ENCODE data around the gene PIGN. TPM values are rescaled to one million over a fixed set of nuclear protein-coding genes. Genes with fewer than 3 reads are reported as not detected.

Gene PIGN
- total RNA-seq, 1 experiment from 2014 or later: 21.4 TPM

DNA sequence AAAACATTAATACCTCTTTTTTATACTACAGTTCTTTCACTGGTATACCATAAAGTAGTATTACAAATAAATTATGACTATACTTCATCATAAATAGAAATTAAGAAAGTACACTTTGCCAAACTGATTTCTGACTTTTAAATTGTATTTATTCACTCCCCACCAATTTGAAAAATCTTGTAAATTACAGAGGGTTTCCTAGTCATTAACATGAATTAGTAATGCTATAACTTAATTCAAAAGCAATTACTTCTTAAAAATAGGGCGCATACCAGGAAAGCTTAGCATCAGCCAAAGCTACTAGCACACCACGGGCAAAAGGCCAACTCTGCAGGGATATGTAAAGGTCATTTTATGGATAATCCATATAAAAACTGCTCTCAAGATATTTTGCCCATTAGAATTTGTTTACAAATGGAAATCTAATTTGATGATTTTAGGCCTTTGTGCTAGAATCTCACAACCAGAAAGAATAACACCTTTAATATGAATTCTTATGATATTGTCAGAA, 142.3 kb downstream of the PIGN start:
- Histone ChIP-seq H3K27ac (ENCODE audit: low read length) (no peak overlapping the region), H3K9me3 (ENCODE audit: control insufficient read depth, insufficient read depth, low read depth, low read length) (no peaks in the 10 kb centered on the region), H3K4me3 (ENCODE audit: low read depth in 2 of 2, low read length in 2 of 2) (no peak overlapping the region), H3K27me3 (ENCODE audit: control insufficient read depth, insufficient read depth, low read length) (no peaks in the 10 kb centered on the region), H3K36me3 (ENCODE audit: control insufficient read depth, insufficient read depth, low read length) (no peaks in the 10 kb centered on the region), H3K4me1 (ENCODE audit: control insufficient read depth, insufficient read depth, low read length) (no peaks in the 10 kb centered on the region)
- DNase-seq (ENCODE audit: low read depth, low spot score) (no peak), ATAC-seq (no peak)
- in situ Hi-C loops (cut with HindIII; ENCODE audit: low pct_unique_long_range_greater_than_20kb, low sequenced_read_pairs) (no loop called here), intact Hi-C loops (cut with micrococcal nuclease; ENCODE audit: unreplicated experiment) (no loop called here)
- TF ChIP-seq, protein P1, sequence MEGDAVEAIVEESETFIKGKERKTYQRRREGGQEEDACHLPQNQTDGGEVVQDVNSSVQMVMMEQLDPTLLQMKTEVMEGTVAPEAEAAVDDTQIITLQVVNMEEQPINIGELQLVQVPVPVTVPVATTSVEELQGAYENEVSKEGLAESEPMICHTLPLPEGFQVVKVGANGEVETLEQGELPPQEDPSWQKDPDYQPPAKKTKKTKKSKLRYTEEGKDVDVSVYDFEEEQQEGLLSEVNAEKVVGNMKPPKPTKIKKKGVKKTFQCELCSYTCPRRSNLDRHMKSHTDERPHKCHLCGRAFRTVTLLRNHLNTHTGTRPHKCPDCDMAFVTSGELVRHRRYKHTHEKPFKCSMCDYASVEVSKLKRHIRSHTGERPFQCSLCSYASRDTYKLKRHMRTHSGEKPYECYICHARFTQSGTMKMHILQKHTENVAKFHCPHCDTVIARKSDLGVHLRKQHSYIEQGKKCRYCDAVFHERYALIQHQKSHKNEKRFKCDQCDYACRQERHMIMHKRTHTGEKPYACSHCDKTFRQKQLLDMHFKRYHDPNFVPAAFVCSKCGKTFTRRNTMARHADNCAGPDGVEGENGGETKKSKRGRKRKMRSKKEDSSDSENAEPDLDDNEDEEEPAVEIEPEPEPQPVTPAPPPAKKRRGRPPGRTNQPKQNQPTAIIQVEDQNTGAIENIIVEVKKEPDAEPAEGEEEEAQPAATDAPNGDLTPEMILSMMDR (IDR thresholded peaks at IDR 0.05): no peak
- TF ChIP-seq, protein P2, sequence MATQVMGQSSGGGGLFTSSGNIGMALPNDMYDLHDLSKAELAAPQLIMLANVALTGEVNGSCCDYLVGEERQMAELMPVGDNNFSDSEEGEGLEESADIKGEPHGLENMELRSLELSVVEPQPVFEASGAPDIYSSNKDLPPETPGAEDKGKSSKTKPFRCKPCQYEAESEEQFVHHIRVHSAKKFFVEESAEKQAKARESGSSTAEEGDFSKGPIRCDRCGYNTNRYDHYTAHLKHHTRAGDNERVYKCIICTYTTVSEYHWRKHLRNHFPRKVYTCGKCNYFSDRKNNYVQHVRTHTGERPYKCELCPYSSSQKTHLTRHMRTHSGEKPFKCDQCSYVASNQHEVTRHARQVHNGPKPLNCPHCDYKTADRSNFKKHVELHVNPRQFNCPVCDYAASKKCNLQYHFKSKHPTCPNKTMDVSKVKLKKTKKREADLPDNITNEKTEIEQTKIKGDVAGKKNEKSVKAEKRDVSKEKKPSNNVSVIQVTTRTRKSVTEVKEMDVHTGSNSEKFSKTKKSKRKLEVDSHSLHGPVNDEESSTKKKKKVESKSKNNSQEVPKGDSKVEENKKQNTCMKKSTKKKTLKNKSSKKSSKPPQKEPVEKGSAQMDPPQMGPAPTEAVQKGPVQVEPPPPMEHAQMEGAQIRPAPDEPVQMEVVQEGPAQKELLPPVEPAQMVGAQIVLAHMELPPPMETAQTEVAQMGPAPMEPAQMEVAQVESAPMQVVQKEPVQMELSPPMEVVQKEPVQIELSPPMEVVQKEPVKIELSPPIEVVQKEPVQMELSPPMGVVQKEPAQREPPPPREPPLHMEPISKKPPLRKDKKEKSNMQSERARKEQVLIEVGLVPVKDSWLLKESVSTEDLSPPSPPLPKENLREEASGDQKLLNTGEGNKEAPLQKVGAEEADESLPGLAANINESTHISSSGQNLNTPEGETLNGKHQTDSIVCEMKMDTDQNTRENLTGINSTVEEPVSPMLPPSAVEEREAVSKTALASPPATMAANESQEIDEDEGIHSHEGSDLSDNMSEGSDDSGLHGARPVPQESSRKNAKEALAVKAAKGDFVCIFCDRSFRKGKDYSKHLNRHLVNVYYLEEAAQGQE (IDR thresholded peaks at IDR 0.05; ENCODE audit: insufficient read depth in 1 of 2, low read depth in 2 of 2, low read length in 1 of 2): no peak
- TF ChIP-seq SIN3A (IDR thresholded peaks at IDR 0.05; ENCODE audit: borderline replicate concordance, insufficient read depth, low read depth, low read length) (no peak), POLR2AphosphoS5 (IDR thresholded peaks at IDR 0.05; ENCODE audit: low read depth, low read length) (no peak)
- BruUV-seq (replicated peaks): no TSS peak
- POLR2A ChIA-PET: no interaction called here
- CTCF ChIA-PET: no interaction called here

DNA sequence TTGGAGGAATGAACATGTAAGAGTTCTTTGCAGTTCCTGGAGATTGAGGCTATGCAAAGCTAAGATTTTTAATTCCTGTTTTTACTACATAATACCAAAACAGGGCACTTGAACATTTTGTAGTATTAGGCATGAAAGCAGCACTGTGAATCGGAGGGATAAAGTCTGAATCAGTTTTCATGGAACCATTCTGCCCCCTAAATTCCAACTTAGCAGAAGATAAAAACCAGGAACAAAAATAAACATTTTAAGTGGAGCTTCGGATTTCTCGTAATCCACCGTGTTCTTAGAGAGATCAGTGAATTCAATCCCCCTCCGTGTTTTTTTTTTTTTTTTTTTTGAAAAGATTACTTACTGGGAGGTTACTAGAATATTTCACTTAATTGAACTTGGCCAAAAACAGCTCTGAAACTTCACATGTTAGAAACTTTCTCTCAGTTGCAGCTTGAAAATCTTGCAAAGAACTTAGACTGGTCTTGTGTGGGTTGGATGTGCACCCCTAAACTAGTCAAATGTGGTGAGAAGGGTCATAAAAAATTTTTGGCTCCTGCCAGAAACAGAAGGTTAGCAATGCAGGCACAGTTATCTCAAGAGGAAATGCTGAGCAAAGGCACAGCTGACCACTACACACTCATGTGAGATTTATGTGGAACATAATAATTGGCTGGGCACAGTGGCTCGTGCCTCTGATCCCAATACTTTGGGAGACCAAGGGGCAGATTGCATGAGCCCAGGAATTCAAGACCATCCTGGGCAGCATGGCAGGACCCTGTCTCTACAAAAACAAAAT, 148.7 kb downstream of the PIGN start:
- Histone ChIP-seq H3K27ac (ENCODE audit: low read length) (no peak overlapping the region), H3K27me3 (ENCODE audit: control insufficient read depth, insufficient read depth, low read length) (no peaks in the 10 kb centered on the region), H3K9me3 (ENCODE audit: control insufficient read depth, insufficient read depth, low read depth, low read length) (no peaks in the 10 kb centered on the region), H3K36me3 (ENCODE audit: control insufficient read depth, insufficient read depth, low read length) (no peaks in the 10 kb centered on the region), H3K4me1 (ENCODE audit: control insufficient read depth, insufficient read depth, low read length) (no peaks in the 10 kb centered on the region), H3K4me3 (ENCODE audit: low read depth in 2 of 2, low read length in 2 of 2) (no peak overlapping the region)
- BruUV-seq (replicated peaks): no TSS peak
- in situ Hi-C loops (cut with HindIII; ENCODE audit: low pct_unique_long_range_greater_than_20kb, low sequenced_read_pairs): no loop called here
- DNase-seq (ENCODE audit: low read depth, low spot score) (no peak), ATAC-seq (no peak)
- no peak for TF ChIP-seq POLR2AphosphoS5 (IDR thresholded peaks at IDR 0.05; ENCODE audit: low read depth, low read length)
- TF ChIP-seq, protein P2 (IDR thresholded peaks at IDR 0.05; ENCODE audit: insufficient read depth in 1 of 2, low read depth in 2 of 2, low read length in 1 of 2): no peak
- TF ChIP-seq SIN3A (IDR thresholded peaks at IDR 0.05; ENCODE audit: borderline replicate concordance, insufficient read depth, low read depth, low read length): no peak
- CTCF ChIA-PET: no interaction called here
- POLR2A ChIA-PET: no interaction called here
- intact Hi-C loops (cut with micrococcal nuclease; ENCODE audit: unreplicated experiment): no loop called here
